H1 (cell line): Measurements from ENCODE around the gene MMP25. TPM values are rescaled to one million over a fixed set of nuclear protein-coding genes. Genes with fewer than 3 reads are reported as not detected.

Experiments
- BRCA1 ChIP-seq: IDR thresholded peaks from 2 replicates; pipeline ENCODE4 v1.6.1; 2012; ENCODE audit warnings: low read depth, low read length, improper control_type of control experiment
- CHD1 ChIP-seq: IDR thresholded peaks from 2 replicates; pipeline ENCODE4 v1.6.1; 2012; ENCODE audit warnings: low read depth, low read length, improper control_type of control experiment
- CHD7 ChIP-seq: fragments of 300-600 bp; sonication (generic); IDR thresholded peaks from 2 replicates; pipeline ENCODE4 v1.7.1; 2012; ENCODE audit warnings: low read length, moderate library complexity, mild to moderate bottlenecking, inconsistent platforms; ENCODE audit not compliant: insufficient replicate concordance
- EGR1 ChIP-seq: IDR thresholded peaks from 2 replicates; pipeline ENCODE4 v1.6.1; 2011; ENCODE audit warnings: low read depth, low read length, borderline replicate concordance
- EP300 ChIP-seq, 2 experiments: IDR thresholded peaks; 1 replicate in 1 of 2; 2 replicates in 1 of 2; pipeline ENCODE4 v1.6.1; 2011 to 2012; ENCODE audit warnings: low read depth in 2 of 2, low read length in 2 of 2, mild to moderate bottlenecking in 2 of 2, borderline replicate concordance in 1 of 2, inconsistent platforms in 1 of 2, moderate library complexity in 1 of 2
- KDM4A ChIP-seq: IDR thresholded peaks from one replicate; pipeline ENCODE4 v1.7.1; 2012; ENCODE audit warnings: low read depth, mild to moderate bottlenecking, moderate library complexity, low read length, inconsistent platforms; ENCODE audit not compliant: severe bottlenecking
- RNF2 ChIP-seq: fragments of 200-900, 300-1000 bp; sonication (generic); IDR thresholded peaks from 2 replicates; pipeline ENCODE4 v1.7.1; 2016; ENCODE audit warnings: borderline replicate concordance, low read depth, mild to moderate bottlenecking, antibody characterized with exemption, low read length; ENCODE audit not compliant: poor library complexity, severe bottlenecking; ENCODE audit errors: missing control alignments
- SP4 ChIP-seq: IDR thresholded peaks from 2 replicates; pipeline ENCODE4 v1.6.1; 2012; ENCODE audit warnings: low read length, inconsistent platforms
- TAF1 ChIP-seq: IDR thresholded peaks from 2 replicates; pipeline ENCODE4 v1.6.1; 2011; ENCODE audit warnings: mild to moderate bottlenecking, low read depth, low read length
- TCF12 ChIP-seq: IDR thresholded peaks from 2 replicates; pipeline ENCODE4 v1.6.1; 2011; ENCODE audit warnings: low read depth, mild to moderate bottlenecking, low read length
- polyA plus RNA-seq, 7 experiments: library from polyadenylated mRNA; depleted of rRNA in 3 of 7; stranded (reverse) in 5 of 7; unstranded in 2 of 7; fragments of >200 nt in 5 of 7; fragments of 200-250 nt in 2 of 7; gene quantifications; 1 replicate in 5 of 7; 2 replicates in 1 of 7; 4 replicates in 1 of 7; pipeline versions ENCODE4 v1.2.1 to v1.2.3, GENCODE V29; 2011 to 2013; ENCODE audit warnings: missing spikeins in 2 of 7, mixed read lengths in 2 of 7
- total RNA-seq: library from RNA; stranded (reverse); fragmentation: NEBNext Ultra II Directional; extraction: Animal tissue kit (Norgen Biotek cat#: 25700); gene quantifications from 2 replicates; pipeline ENCODE4 v1.2.1, GENCODE V29; 2021

MMP25 gene
- total and polyA plus RNA-seq, 2 of the 8 experiments (the other 6 are each of a cell fraction or from before 2014, with no cell fraction given) = 7.7 to 26.7 TPM

GRCh38 chr16:3009568-3010390 is 36.6 kb upstream of the MMP25 start (continued):
- TF ChIP-seq CHD7 = no peak
- peak; percentile 4 to 88; a peak in 2 of 3 replicates for TF ChIP-seq EP300 (IDR thresholded peaks at IDR 0.05; ENCODE audit: borderline replicate concordance in 1 of 2, low read depth in 2 of 2, low read length in 2 of 2)
- no peak for TF ChIP-seq SP4
- no peak for TF ChIP-seq RNF2
- TF ChIP-seq CHD1 = no peak
- no peak for TF ChIP-seq KDM4A
- TF ChIP-seq BRCA1 = no peak
- TF ChIP-seq TAF1 = peak; percentile 77
- peak; percentile 90; the same call in 1 of the 2 replicates for TF ChIP-seq TCF12
- TF ChIP-seq EGR1 = no peak
